K562 (cell line): Measurements from ENCODE around the gene LILRA6. TPM values are rescaled to one million over a fixed set of nuclear protein-coding genes. Genes with fewer than 3 reads are reported as not detected.
A peak's percentile ranks its signal among the peaks of the same experiment; 100 is the strongest.

Experiments
- ELF1 ChIP-seq: fragments of 200-800 bp; sonication (Bioruptor generic); IDR thresholded peaks from 2 replicates; pipeline ENCODE4 v1.6.1; 2016; ENCODE audit warnings: missing genetic modification characterization, missing compliant biosample characterization
- ETV1 ChIP-seq: fragments of 450-650 bp; conservative IDR thresholded peaks from 2 replicates; pipeline ENCODE4 v1.6.1; 2016; ENCODE audit warnings: missing genetic modification characterization, control low read depth, low read depth, missing compliant biosample characterization
- FOS ChIP-seq: IDR thresholded peaks from 3 replicates; pipeline ENCODE4 v1.6.1; 2011; ENCODE audit not compliant: insufficient read length; ENCODE audit errors: extremely low read depth
- GATAD2A ChIP-seq: fragments of 450-650 bp; IDR thresholded peaks from 2 replicates; pipeline ENCODE4 v1.6.1; 2017
- HDAC2 ChIP-seq: fragments of 450-650 bp; IDR thresholded peaks from 2 replicates; pipeline ENCODE4 v1.6.1; 2016; ENCODE audit warnings: mild to moderate bottlenecking
- KLF1 ChIP-seq: fragments of 450-650 bp; IDR thresholded peaks from 2 replicates; pipeline ENCODE4 v1.6.1; 2016; ENCODE audit warnings: missing genetic modification characterization, missing compliant biosample characterization
- MEF2D ChIP-seq: conservative IDR thresholded peaks from 2 replicates; pipeline ENCODE4 v1.6.1; 2016; ENCODE audit warnings: low read depth, missing genetic modification characterization, missing compliant biosample characterization
- MIER1 ChIP-seq: fragments of 450-650 bp; IDR thresholded peaks from 2 replicates; pipeline ENCODE4 v1.6.1; 2016; ENCODE audit warnings: antibody characterized with exemption, mild to moderate bottlenecking, low read depth
- NR1H2 ChIP-seq: sonication (generic); formaldehyde crosslinking; IDR thresholded peaks from 2 replicates; pipeline ENCODE4 v1.4.0; 2020; ENCODE audit warnings: mild to moderate bottlenecking, missing genetic modification reagents
- NUFIP1 ChIP-seq: fragments of 450-650 bp; IDR thresholded peaks from 2 replicates; pipeline ENCODE4 v1.6.1; 2018; ENCODE audit not compliant: partially characterized antibody
- PHF8 ChIP-seq: fragments of 200-600 bp; sonication (generic); IDR thresholded peaks from 2 replicates; pipeline ENCODE4 v1.6.1; 2012; ENCODE audit warnings: mixed run types, mild to moderate bottlenecking, inconsistent platforms, low read length, moderate library complexity, borderline replicate concordance
- PML ChIP-seq: IDR thresholded peaks from 2 replicates; pipeline ENCODE4 v1.6.1; 2012; ENCODE audit warnings: low read length, inconsistent platforms
- RNF2 ChIP-seq: sonication (generic); IDR thresholded peaks from 2 replicates; pipeline ENCODE4 v1.6.1; 2016
- SLC30A9 ChIP-seq: fragments of 250-450 bp; sonication (Bioruptor Pico); IDR thresholded peaks from 2 replicates; pipeline ENCODE4 v1.8.0; 2022; ENCODE audit warnings: mild to moderate bottlenecking, moderate library complexity
- SMARCC2 ChIP-seq: fragments of 450-650 bp; IDR thresholded peaks from 2 replicates; pipeline ENCODE4 v1.6.1; 2017; ENCODE audit warnings: antibody characterized with exemption, moderate library complexity, mild to moderate bottlenecking, low read depth
- TAF15 ChIP-seq: fragments of 200-400 bp; formaldehyde crosslinking; IDR thresholded peaks from 2 replicates; pipeline ENCODE4 v1.6.1; 2017; ENCODE audit warnings: mild to moderate bottlenecking, low read depth, low read length, moderate library complexity
- YY1 ChIP-seq, 3 experiments: IDR thresholded peaks; 2 replicates each; pipeline ENCODE4 v1.6.1; 2011; ENCODE audit warnings: low read length in 2 of 3, mild to moderate bottlenecking in 2 of 3, moderate library complexity in 2 of 3, borderline replicate concordance in 1 of 3, control low read depth in 1 of 3, low read depth in 1 of 3; ENCODE audit not compliant: insufficient read depth in 3 of 3, insufficient replicate concordance in 2 of 3, control insufficient read depth in 1 of 3, insufficient read length in 1 of 3; ENCODE audit errors: extremely low read depth in 1 of 3
- ZBED1 ChIP-seq: IDR thresholded peaks from 2 replicates; pipeline ENCODE4 v1.6.1; 2014
- ZKSCAN8 ChIP-seq: fragments of 200-800 bp; sonication (Bioruptor generic); IDR thresholded peaks from 2 replicates; pipeline ENCODE4 v1.6.1; 2016; ENCODE audit warnings: missing genetic modification characterization, missing compliant biosample characterization
- polyA plus RNA-seq, 8 experiments: library from polyadenylated mRNA; depleted of rRNA in 4 of 8; stranded (reverse) in 5 of 8; unstranded in 3 of 8; fragments of >200 nt; fragmentation: Nextera tagmentation in 2 of 8; fragmentation: Illumina TruSeq in 1 of 8; extraction: Ambion mirVana in 2 of 8; extraction: Trizol in 1 of 8; gene quantifications; 2 replicates each; pipeline versions ENCODE4 v1.2.1 to v1.2.3, GENCODE V29; 2011 to 2014; ENCODE audit warnings: inconsistent platforms in 1 of 8, missing spikeins in 1 of 8
- total RNA-seq, 7 experiments: library from RNA; depleted of rRNA in 6 of 7; stranded (reverse); fragments of >200 nt in 6 of 7; fragmentation: Illumina TruSeq in 2 of 7; extraction: Trizol in 2 of 7; gene quantifications; 2 replicates each; pipeline versions ENCODE4 v1.2.1 to v1.2.3, GENCODE V29; 2011 to 2021; ENCODE audit warnings: low replicate concordance in 1 of 7
- TF ChIP-seq, protein P1 (sequence below): fragments of 250-450 bp; sonication (Bioruptor Pico); IDR thresholded peaks from 2 replicates; pipeline ENCODE4 v1.8.0; 2021; ENCODE audit warnings: borderline replicate concordance, mild to moderate bottlenecking, moderate library complexity; ENCODE audit not compliant: poor library complexity, severe bottlenecking
- TF ChIP-seq, protein P2 (sequence below): fragments of 450-650 bp; IDR thresholded peaks from 2 replicates; pipeline ENCODE4 v1.6.1; 2014; ENCODE audit warnings: low read depth, mild to moderate bottlenecking, moderate library complexity, borderline replicate concordance
- TF ChIP-seq, protein P3 (sequence below): fragments of 150-350 bp; IDR thresholded peaks from 2 replicates; pipeline ENCODE4 v1.6.1; 2014; ENCODE audit warnings: low read depth, mild to moderate bottlenecking, low read length, borderline replicate concordance

Gene LILRA6
- total and polyA plus RNA-seq, 9 of the 15 experiments (the other 6 are each of a cell fraction or from before 2014, with no cell fraction given), result 0.03 TPM; not detected in 8

DNA sequence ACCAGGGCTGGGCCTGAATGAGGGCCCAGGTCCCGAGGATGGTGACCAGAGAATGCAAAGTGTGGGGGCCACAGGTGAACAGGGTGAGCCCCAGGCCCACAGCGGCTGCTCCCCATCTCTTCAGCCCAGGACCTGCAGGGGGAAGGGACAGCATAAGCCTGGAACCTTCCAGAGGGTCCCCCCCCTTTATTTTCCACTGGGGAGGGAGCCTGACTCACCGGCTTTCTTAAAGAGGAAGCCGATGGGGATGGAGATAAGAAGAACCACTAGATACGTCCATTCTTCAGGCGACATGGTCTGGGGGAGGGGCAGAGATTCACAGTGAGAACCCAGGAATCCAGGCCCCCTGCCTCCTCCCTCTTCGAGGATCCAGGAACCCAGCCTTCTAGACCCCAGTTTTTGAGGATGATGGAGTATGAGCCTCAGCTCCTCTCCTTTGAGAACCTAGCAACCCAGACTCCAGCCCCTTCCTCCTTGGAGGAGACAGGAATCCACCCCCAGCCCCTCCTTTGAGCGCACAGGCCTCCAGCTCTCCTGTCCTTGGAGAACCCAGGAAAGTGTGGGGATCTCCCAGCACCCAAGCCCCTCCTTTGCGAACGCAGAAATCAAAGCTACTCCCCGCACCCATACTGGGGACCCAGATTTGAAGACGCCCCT, 54.2 kb downstream of the LILRA6 start (continued):
- TF ChIP-seq SLC30A9 (no peak), ELF1 (tag) (no peak), ZBED1 (no peak), NUFIP1 (no peak), ZKSCAN8 (no peak), MEF2D (tag) (0 out of 2 replicates have a peak, but pooled peaks have one; percentile 33), GATAD2A (peak; percentile 92), FOS (peak; percentile 25), HDAC2 (peak; percentile 91), ETV1 (0 out of 2 replicates have a peak, but pooled peaks have one; percentile 31), RNF2 (peak; percentile 80; the same call in 1 of the 2 replicates), PML (no peak), YY1 (IDR thresholded peaks at IDR 0.05; ENCODE audit: borderline replicate concordance in 1 of 3, control insufficient read depth in 1 of 3, extremely low read depth in 1 of 3, insufficient read depth in 3 of 3, insufficient read length in 1 of 3, insufficient replicate concordance in 2 of 3, low read depth in 1 of 3, low read length in 2 of 3) (peak in 1 of 3 experiments; percentile 70), TAF15 (no peak), SMARCC2 (peak; percentile 82), NR1H2 (CRISPR knock-in tag) (no peak), PHF8 (no peak), KLF1 (tag) (no peak), MIER1 (no peak)
- TF ChIP-seq, protein P1, sequence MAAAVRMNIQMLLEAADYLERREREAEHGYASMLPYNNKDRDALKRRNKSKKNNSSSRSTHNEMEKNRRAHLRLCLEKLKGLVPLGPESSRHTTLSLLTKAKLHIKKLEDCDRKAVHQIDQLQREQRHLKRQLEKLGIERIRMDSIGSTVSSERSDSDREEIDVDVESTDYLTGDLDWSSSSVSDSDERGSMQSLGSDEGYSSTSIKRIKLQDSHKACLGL (CRISPR knock-in tag), result no peak
- TF ChIP-seq, protein P2, sequence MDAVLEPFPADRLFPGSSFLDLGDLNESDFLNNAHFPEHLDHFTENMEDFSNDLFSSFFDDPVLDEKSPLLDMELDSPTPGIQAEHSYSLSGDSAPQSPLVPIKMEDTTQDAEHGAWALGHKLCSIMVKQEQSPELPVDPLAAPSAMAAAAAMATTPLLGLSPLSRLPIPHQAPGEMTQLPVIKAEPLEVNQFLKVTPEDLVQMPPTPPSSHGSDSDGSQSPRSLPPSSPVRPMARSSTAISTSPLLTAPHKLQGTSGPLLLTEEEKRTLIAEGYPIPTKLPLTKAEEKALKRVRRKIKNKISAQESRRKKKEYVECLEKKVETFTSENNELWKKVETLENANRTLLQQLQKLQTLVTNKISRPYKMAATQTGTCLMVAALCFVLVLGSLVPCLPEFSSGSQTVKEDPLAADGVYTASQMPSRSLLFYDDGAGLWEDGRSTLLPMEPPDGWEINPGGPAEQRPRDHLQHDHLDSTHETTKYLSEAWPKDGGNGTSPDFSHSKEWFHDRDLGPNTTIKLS, result peak; percentile 96
- TF ChIP-seq, protein P3, sequence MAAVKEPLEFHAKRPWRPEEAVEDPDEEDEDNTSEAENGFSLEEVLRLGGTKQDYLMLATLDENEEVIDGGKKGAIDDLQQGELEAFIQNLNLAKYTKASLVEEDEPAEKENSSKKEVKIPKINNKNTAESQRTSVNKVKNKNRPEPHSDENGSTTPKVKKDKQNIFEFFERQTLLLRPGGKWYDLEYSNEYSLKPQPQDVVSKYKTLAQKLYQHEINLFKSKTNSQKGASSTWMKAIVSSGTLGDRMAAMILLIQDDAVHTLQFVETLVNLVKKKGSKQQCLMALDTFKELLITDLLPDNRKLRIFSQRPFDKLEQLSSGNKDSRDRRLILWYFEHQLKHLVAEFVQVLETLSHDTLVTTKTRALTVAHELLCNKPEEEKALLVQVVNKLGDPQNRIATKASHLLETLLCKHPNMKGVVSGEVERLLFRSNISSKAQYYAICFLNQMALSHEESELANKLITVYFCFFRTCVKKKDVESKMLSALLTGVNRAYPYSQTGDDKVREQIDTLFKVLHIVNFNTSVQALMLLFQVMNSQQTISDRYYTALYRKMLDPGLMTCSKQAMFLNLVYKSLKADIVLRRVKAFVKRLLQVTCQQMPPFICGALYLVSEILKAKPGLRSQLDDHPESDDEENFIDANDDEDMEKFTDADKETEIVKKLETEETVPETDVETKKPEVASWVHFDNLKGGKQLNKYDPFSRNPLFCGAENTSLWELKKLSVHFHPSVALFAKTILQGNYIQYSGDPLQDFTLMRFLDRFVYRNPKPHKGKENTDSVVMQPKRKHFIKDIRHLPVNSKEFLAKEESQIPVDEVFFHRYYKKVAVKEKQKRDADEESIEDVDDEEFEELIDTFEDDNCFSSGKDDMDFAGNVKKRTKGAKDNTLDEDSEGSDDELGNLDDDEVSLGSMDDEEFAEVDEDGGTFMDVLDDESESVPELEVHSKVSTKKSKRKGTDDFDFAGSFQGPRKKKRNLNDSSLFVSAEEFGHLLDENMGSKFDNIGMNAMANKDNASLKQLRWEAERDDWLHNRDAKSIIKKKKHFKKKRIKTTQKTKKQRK, result no peak
